GM18858 (cell line): ENCODE measurements around the gene RWDD1.
"Not testable (repeated sequence)": the region's sequence is repeated elsewhere in the genome, so short reads cannot be mapped to it uniquely, and the experiment has no call there.

Source experiments
- ATAC-seq: cut with Tn5 transposase; IDR thresholded peaks from one replicate; pipeline ENCODE4 v1.9.1; 2021; ENCODE audit not compliant: unreplicated experiment

Gene RWDD1

DNA sequence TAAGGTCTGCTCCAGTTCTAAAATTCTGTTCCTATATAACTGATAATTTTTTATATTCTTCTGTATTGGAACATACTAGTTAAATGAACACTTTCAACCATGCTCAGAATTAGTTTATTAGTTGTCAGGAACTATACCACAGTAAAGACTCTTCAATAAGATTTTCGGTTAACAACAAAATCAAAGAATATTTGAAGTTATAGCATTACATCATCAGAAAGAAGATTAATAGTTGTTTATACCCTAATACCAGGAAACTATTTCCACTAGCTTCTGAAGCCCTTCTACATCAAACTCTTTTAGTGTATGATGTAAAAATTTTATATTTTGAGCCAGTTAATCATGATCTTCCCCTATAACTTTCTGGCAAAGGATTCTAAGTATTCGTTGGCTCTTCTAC, 11.2 kb upstream of the RWDD1 start:
- ATAC-seq: no peak

DNA sequence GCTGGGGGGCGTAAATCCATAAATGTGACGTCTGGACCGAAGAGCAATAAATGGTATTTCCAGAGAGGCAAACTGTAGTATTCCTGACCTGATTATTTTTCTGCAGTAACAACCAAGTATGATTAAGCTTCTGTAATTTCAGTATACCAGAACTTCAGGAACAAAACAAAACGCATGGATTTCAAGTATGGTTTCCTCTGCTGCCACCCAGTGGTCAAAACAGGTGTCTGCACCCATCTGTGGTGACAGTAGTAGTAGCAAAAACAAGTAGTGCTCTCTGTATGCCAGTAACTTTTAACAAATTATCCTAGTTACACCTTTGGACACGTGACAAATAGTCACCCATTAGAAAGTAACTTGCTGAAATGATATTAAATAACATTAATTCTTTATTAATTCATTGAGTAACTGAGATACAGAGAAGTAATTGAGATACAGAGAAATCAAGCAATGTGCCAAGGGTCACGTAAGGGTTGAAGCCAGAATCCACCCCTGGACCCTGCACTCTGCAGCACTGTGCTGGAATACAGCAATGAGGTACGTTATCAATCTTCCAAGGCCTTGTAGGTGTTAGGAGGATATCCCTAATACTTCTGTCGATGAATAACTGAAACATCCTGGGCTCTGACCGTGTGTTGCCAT, 9.8 kb upstream of the RWDD1 start:
- peak; percentile 73 for ATAC-seq

DNA sequence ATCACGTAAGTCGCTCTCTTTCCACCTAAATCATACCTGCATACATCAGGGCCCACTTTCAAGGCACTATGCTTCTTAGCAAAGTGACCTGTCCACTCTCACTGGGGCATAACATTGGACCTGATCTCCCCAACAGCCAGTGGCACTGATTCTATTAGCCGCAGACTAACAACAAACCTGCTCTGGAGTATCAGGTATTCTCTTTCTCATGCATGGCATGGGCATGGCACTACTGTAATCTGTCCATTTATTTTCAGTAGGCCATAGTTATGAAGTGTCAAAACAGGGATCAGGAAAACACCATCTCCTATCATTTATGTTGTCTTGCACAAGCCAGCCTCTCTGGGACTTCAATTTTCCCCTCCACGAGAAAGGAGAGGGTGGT, 9.3 kb upstream of the RWDD1 start:
- ATAC-seq: no peak

DNA sequence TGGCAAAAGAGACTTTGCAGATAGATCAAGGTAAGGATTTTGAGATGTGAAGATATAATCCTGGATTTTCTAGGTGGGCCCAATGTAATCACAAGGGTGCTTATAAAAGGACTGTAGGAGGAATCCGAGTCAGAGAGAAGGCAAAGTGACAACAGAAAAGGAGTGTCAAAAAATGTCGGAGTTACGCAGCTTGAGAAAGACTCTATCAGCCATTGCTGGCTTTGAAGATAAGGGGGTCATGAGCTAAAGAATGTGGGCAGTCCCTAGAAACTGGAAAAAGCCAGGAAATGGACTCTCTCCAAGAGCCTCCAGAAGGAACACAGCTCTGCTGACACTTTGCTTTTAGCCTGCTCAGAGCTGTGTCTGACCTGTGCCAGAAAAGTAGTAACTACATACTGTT, 8.7 kb upstream of the RWDD1 start:
- no peak for ATAC-seq

DNA sequence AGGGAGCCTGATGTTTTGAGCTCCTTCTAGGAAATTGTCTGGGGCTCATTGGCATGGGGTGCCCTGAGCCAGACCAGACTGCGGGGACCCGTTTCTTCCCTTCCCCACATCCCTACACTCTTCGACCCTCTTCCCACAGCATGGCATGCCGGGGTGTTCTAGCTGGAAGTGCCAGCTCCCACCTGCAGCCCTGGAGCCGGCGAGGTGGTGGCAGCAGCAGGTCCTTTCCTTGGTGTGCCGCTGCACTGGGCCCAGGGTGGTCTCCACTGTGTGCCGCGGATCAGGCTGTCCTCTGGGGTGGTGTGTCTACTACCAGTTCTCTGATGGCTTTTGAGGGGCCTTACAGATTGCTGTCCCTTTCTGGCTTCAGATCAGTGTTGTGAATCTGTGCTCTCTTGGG, 7.5 kb upstream of the RWDD1 start:
- ATAC-seq: no peak

DNA sequence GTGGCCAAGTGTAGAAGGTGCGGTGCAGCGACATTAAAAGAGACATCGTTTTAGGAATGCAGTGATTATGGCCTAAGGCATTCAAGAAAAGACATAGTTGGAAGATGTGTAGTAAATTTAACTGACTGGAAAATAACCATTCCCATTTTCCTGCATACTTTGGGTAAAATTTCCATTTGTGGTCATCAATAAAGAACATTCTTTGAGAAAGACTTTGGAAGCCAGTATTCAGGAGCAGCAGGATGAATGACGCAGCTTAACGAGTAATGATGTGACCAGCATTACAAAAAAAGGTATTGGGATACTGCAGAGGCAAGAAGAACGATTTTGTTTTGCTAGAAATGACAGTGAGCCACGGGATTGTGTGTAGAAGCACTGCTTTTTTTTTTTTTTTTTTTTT, 7.0 kb upstream of the RWDD1 start:
- no peak for ATAC-seq

DNA sequence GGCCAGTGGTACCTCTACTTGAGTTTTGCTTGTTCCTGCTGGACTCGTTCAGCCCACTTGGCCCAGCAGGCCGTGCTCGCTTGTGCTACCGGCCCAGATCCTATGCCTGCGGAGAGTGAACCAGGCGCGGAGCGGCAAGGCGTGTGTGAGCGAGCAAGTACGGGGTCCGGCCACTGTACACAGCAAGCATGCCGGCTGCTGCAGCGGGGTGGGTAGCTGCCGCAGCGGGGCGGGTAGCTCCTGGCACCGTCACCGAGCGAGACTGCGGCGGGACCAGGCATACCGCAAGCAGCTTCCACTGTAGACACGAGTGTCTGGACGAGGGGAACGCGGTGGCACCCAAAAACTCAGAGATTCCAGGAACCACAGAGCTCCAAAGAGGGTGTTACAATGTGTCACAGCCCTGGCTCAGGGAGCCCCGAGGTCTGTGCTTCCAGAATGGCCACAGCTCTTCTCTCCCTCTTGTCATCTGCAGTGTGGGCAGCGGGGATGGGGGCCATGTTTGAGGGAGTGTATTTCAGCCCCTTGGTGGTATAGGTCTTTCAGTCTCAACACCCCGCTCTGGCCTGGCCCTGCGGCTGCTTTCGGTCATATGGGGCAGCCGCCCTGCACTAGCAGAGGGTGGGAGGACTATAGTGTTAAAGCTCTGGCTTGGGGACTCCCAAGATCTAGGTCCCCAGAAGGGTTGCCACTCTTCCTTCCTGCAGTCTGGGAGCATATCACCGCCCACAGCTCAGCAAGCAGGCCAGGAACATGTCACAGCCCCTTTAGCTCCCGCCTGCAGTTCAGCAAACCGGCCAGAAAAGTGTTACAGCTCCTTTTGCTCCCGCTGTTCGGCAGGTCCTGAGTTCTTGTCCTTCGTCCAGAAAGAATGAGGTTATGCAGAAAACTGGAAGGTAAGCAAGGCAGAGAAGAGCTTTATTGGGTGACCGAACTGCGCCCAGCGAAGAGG, 6.1 kb upstream of the RWDD1 start:
- no peak for ATAC-seq

DNA sequence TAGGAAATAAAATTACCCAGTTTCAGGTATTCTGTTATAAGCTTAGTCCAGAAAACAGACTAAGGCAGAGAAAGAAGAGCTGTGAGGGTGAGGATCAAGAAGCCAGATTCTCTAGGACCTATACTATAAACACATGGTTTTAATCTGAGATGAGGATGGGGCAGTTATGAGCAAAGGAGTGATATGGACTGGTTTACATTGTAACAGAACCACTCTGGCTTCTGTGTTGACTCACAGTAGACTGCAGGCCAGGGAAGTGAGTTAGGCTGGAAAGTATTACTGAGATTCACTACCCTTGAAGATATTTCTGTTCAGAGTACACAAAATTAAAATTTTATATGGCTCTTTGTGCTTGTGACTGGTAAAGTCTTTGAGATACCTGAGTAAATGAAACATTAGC, 3.2 kb upstream of the RWDD1 start:
- no peak for ATAC-seq

DNA sequence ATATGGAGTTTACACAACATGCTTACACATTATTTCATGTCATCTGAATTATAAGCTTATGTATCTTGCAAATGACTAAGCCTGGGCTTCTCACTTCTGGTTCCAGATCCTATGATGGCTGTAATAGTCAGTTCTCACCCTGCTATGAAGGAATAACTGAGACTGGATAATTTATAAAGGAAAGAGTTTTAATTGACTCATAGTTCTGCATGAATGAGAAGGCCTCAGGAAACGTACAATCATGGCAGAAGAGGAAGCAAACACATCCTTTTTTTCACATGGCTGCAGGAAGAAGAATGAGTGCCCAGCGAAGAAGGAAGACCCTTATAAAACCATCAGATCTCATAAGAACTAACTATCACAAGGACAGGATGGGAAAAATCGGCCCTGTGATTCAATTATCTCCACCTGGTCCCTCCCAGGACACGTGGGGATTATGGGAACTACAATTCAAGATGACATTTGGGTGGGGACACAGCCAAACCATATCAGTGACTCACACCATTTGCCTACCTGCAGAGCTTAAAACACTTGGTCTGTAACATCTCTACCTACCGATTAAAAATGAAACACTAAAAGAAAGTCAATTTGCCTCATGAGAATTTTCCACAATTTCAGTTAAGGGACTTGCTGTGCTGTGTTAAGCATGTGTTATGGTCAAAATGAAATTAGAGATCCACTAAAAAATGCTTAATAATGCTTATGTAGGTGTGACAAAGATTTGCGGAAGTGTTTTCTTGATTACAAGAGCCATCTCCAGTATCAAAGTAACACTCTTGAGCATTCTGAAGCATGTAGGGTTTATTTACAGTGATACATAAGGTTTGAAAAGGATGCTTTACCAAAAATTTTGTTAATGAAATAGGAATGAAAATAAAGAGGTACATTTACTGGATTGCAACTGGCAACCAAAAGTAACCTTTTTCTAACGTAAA, 2.2 kb upstream of the RWDD1 start:
- no peak for ATAC-seq

DNA sequence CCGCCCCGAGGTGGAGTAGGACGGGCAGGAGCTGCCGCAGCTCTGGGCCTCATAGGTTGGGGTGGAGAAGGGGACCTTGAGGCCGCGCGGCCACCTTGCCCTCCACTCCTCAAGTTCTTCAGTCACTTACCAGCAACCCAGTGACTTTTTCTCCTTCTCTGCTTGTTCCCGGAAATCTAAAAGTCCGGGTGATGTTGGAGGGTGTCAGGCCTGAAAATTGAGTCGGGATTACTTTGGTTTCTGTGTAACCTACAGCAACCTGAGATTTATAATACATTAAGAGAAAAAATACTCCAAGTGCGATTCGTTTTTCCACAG, 338 bp downstream of the RWDD1 start:
- no peak for ATAC-seq

DNA sequence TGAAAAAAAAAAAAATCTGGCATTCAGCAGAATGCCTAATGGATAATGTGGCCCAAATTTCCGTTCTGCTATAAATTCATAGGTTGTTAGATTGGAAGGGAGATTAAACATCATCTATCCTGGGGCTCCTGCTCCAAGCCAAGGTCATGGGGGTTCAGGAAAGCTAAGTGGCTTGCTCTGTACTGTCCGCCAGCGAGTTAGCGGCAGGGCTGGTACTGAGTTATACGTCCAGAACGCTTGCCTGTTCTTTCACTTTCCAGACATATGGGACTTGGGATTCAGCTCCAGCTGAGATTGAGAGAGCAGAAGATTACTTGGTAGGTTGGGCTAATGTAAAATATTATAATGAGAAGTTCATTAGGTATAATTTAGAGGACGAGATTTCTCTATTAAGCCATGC, 858 bp downstream of the RWDD1 start:
- ATAC-seq: no peak

DNA sequence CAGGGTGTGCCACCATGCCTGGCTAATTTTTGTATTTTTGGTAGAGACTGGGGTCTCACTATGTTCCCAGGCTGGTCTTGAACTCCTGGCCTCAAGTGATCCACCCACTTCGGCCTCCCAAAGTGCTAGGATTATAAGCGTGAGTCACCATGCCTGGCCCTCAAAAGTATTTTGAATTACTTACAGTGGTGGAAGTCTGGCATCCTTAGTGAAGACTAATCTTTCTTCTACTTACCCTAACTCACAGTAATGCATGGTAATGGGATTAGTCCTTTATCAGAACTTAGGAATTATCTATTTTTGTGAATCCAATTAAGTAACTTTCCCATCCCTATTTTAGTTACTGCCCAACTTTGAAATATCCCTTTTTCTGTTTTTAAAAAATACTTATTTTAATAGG, 3.9 kb downstream of the RWDD1 start:
- ATAC-seq: no peak

DNA sequence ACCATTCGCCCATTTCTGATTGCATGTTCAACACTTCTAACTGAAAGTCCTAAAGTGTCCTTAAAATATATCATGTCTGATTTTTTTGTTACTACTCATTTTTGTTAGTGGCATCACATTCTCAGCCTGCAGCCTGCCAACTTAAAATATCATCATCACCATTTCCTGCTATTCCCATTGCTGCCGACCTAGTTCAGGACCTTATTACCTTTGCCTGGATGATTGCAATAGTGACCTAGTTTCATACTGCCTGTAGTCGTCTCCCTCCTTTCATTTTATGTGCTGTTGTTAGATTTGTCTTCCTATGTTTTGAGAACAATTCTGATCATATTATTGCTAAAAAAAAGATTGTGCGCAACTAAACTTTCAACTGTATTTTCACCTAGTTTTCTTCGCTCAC, 6.2 kb downstream of the RWDD1 start:
- ATAC-seq: no peak

DNA sequence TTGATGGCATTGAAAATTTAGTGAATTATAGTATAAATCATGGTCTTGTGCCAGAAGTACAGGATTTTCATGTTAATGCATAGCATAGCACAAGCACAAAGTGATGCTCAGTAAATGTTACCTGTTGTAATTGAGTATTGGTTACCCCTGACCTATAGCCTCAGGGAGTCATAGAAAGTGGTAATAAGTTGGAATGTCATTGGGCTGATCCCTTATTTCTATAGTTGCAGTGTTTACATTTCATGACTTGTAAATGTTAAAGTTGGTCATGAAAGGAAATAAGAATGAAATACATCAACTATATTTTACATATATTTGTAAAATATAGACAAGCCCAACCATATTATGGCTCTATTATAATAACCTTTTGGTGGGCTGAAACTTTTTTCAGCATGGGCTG, 7.0 kb downstream of the RWDD1 start:
- ATAC-seq: no peak

DNA sequence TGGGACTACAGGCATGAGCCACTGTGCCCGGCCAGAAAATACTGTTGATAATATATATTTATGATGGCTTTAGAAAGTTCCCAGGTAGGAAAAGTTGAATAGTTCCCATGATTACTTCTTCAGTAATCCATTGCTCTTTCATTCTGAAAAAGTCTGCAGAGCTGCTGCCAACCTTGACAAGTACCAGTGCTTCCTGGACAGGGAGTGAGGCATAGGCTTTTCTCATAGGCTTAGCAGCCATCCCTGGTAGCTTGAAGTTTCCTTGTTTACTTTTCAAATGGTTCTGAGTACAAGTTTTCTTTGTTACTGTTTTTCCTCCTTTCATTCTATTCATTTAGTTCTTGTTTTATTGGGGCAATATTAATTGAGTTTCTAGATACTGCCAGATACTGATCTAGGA, 7.8 kb downstream of the RWDD1 start:
- no peak for ATAC-seq

DNA sequence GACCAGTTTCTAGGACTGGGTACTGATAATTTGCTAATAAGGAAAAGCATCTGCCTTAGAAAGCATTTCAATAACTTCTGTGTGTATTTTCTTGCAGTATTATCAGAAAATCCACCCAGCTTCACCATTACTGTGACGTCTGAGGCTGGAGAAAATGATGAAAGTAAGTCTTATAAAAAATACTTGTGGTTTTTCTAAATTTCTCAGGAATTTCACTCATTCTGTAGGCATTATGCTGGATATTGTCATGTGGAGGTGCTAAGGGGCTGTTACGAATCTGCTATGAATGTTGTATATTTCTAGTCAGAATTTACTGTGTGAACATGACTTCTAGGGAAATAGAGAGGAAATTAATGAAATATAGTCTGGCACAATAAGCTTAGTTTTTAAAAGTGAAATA, 8.9 kb downstream of the RWDD1 start:
- no peak for ATAC-seq

DNA sequence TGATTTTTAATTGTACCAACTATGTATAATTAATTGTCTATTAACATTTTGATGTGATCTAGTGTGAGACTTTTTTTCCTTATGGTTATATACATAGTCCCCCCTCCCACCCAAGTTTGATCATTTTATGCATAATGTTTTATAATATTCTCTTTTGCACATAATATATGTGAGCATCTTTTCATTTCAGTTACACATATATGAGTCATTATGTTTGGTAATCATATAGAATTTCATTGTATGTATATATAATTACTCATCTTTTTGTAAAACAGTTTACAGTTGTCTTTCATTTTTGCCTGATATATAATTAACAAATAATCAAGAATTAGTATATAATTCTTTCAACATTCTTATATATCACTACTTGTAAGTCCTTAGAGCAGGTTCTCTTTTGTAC, 15.0 kb downstream of the RWDD1 start:
- no peak for ATAC-seq

DNA sequence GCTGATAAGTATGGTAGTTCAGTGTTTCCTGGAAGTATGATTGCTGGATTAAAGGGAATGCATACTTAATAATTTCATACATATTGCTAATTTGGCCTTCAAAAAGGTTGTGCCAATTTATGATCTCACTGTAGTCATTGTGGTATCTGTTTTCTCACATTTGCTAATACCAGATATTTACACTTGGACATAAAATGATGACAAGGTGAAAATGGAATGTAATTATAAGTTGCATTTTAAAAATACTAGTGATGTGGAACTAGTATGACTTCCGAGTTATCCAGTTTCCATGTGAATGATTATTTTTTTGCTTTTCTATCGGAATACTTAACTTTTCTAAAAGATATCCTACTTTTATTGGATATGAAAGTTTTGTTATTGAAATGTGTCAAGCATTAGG, 15.4 kb downstream of the RWDD1 start:
- ATAC-seq: no peak

DNA sequence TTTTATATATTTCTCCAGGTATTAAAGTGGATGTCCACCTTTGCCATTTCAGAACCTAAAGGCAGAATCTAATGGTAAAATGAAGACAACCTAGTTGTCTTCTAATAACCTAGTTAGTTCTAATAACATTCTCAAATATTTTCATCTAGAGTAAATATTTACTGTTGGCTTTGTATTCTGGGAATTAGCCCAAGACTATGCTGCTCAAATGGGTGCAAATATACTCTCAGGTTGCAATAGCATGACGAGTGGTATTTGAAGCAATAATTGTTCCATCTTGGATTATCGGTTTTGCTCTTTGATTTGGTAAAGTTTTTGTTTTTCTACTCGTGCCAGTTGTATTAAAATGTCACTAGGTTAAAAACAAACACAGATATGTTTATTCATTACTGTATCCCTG, 23.9 kb downstream of the RWDD1 start:
- ATAC-seq: no peak

DNA sequence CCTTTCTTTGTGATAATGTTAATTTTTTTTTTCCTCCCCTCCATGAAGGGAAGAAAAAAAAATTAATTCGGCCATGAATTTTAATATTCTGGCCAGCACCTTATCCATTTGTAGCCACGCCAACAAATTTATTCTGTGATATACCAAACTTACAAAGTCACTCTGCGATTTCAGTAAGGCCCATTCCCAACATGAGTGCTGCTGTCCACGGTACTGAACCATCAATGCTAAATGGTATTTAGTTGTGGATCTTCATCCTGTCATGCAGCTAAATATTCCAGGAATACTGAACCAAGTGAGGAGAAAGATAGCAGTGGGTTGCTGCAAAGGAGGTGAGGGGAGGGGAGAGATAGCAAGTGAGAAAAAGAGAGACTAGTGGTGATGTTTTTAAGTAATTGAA, 25.5 kb downstream of the RWDD1 start:
- no peak for ATAC-seq

DNA sequence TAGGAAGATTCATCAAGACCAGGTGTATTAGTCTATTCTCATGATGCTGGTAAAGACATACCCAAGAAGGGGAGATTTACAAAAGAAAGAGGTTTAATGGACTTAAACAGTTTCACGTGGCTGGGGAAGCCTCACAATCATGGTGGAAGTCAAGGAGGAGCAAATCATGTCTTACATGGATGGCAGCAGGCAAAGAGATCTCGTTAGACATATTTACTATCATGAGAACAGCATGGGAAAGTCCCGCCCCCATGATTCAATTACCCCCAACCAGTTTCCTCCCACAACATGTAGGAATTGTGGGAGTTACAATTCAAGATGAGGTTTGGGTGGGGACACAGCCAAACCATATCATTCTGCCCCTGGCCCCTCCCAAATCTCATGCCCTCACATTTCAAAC, 32.6 kb downstream of the RWDD1 start:
- ATAC-seq: not testable (repeated sequence)

DNA sequence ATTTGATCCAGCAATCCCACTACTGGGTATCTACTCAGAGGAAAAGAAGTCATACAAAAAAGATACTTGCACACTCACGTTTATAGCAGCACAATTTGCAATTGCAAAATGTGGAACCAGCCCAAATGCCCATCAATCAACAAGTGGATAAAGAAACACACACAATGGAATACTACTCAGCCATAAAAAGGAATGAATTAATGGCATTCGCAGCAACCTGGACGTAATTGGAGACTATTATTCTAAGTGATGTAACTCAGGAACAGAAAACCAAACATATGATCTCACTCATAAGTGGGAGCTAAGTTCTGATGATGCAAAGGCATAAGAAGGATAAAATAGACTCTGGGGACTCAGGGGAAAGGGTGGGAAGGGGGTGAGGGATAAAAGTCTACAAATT, 33.6 kb downstream of the RWDD1 start:
- not testable (repeated sequence) for ATAC-seq
